Loucy (cell line): Measurements from ENCODE around the gene PPARGC1A.

Source experiments
- H2AFZ ChIP-seq: fragments of 200-600 bp; sonication (generic); 2 replicates; pipeline ENCODE4 v1.6.0; 2016; ENCODE audit warnings: antibody characterized with exemption, mild to moderate bottlenecking, low read length, moderate library complexity
- H3F3A ChIP-seq: fragments of 200-600 bp; 2 replicates; pipeline ENCODE4 v1.6.0; 2016; ENCODE audit warnings: antibody characterized with exemption, low read depth, mild to moderate bottlenecking
- H3K27me3 ChIP-seq: fragments of 200-600 bp; sonication (generic); 2 replicates; pipeline ENCODE4 v1.6.1; 2014; ENCODE audit warnings: low read length, mild to moderate bottlenecking; ENCODE audit not compliant: insufficient read depth, poor library complexity, severe bottlenecking
- H3K36me3 ChIP-seq: fragments of 200-600 bp; sonication (generic); 2 replicates; pipeline ENCODE4 v1.6.1; 2016; ENCODE audit warnings: low read length; ENCODE audit not compliant: insufficient read depth
- H3K4me1 ChIP-seq: fragments of 200-600 bp; sonication (generic); 2 replicates; pipeline ENCODE4 v1.5.1; 2014; ENCODE audit warnings: low read length, mild to moderate bottlenecking; ENCODE audit not compliant: insufficient read depth, poor library complexity, severe bottlenecking
- H3K4me2 ChIP-seq: fragments of 200-600 bp; sonication (generic); 2 replicates; pipeline ENCODE4 v1.6.0; 2014; ENCODE audit warnings: antibody characterized with exemption, low read length, low read depth, mild to moderate bottlenecking; ENCODE audit not compliant: poor library complexity, severe bottlenecking
- H3K4me3 ChIP-seq: fragments of 200-600 bp; sonication (generic); 2 replicates; pipeline ENCODE4 v1.5.1; 2014; ENCODE audit warnings: low read length, mild to moderate bottlenecking, mixed read lengths; ENCODE audit not compliant: poor library complexity, severe bottlenecking
- H3K79me2 ChIP-seq: fragments of 200-600 bp; sonication (generic); 2 replicates; pipeline ENCODE4 v1.6.1; 2014; ENCODE audit warnings: low read length; ENCODE audit not compliant: insufficient read depth
- H3K9ac ChIP-seq: fragments of 200-600 bp; sonication (generic); 2 replicates; pipeline ENCODE4 v1.6.0; 2014; ENCODE audit warnings: mild to moderate bottlenecking, low read depth, low read length, moderate library complexity; ENCODE audit not compliant: poor library complexity, severe bottlenecking
- H3K9me2 ChIP-seq: fragments of 200-600 bp; sonication (generic); replicated peaks from 2 replicates; pipeline ENCODE4 v1.6.1; 2016; ENCODE audit warnings: low read depth, low read length, mixed read lengths
- H3K9me3 ChIP-seq: fragments of 200-600 bp; sonication (generic); 2 replicates; pipeline ENCODE4 v1.6.1; 2014; ENCODE audit warnings: mild to moderate bottlenecking, antibody characterized with exemption, low read length, low read depth; ENCODE audit not compliant: insufficient read depth
- H4K20me1 ChIP-seq: fragments of 200-600 bp; sonication (generic); 2 replicates; pipeline ENCODE4 v1.6.0; 2014; ENCODE audit warnings: antibody characterized with exemption, low read length, mild to moderate bottlenecking; ENCODE audit not compliant: insufficient read depth, poor library complexity, severe bottlenecking
- EZH2phosphoT487 ChIP-seq: fragments of 200-600 bp; IDR thresholded peaks from 2 replicates; pipeline ENCODE4 v1.6.1; 2018; ENCODE audit warnings: antibody characterized with exemption, mild to moderate bottlenecking, moderate library complexity, borderline replicate concordance
- TF ChIP-seq, protein P1 (sequence below): fragments of 200-600 bp; sonication (generic); conservative IDR thresholded peaks from 2 replicates; pipeline ENCODE4 v1.5.1; 2014; ENCODE audit warnings: mild to moderate bottlenecking, antibody characterized with exemption, low read length

Gene PPARGC1A

DNA sequence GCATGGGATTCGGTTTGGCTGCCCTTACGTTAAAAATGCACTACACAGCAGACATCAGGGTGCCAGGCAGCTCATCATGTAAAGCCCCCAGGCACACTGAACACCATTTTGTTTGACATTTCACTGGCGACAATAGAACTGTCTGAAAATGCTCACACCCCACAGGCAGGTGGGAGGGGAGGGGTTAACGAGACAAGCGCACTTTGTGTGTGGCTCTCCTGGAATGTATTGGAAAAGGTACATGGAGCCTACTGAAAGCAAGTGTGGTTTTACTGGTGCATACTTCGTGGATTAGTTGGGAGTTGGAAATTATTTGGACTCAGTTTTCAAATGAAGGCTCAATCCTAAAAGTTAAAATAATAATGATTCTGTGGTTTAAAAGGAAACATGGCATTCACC, 31.6 kb upstream of the PPARGC1A start:
- no peaks in the 10 kb centered on the region for H3K9me3 ChIP-seq
- no peaks in the 10 kb centered on the region for H3K79me2 ChIP-seq
- TF ChIP-seq EZH2phosphoT487: no peak
- TF ChIP-seq, protein P1, sequence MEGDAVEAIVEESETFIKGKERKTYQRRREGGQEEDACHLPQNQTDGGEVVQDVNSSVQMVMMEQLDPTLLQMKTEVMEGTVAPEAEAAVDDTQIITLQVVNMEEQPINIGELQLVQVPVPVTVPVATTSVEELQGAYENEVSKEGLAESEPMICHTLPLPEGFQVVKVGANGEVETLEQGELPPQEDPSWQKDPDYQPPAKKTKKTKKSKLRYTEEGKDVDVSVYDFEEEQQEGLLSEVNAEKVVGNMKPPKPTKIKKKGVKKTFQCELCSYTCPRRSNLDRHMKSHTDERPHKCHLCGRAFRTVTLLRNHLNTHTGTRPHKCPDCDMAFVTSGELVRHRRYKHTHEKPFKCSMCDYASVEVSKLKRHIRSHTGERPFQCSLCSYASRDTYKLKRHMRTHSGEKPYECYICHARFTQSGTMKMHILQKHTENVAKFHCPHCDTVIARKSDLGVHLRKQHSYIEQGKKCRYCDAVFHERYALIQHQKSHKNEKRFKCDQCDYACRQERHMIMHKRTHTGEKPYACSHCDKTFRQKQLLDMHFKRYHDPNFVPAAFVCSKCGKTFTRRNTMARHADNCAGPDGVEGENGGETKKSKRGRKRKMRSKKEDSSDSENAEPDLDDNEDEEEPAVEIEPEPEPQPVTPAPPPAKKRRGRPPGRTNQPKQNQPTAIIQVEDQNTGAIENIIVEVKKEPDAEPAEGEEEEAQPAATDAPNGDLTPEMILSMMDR: no peak
- no peaks in the 10 kb centered on the region for H3F3A ChIP-seq
- no peaks in the 10 kb centered on the region for H3K9me2 ChIP-seq
- H4K20me1 ChIP-seq: no peaks in the 10 kb centered on the region
- H3K27me3 ChIP-seq: no peaks in the 10 kb centered on the region
- no peak overlapping the region for H2AFZ ChIP-seq
- H3K9ac ChIP-seq: no peak overlapping the region
- H3K4me2 ChIP-seq: no peak overlapping the region
- no peaks in the 10 kb centered on the region for H3K36me3 ChIP-seq
- H3K4me1 ChIP-seq: no peaks in the 10 kb centered on the region
- H3K4me3 ChIP-seq: no peak overlapping the region

DNA sequence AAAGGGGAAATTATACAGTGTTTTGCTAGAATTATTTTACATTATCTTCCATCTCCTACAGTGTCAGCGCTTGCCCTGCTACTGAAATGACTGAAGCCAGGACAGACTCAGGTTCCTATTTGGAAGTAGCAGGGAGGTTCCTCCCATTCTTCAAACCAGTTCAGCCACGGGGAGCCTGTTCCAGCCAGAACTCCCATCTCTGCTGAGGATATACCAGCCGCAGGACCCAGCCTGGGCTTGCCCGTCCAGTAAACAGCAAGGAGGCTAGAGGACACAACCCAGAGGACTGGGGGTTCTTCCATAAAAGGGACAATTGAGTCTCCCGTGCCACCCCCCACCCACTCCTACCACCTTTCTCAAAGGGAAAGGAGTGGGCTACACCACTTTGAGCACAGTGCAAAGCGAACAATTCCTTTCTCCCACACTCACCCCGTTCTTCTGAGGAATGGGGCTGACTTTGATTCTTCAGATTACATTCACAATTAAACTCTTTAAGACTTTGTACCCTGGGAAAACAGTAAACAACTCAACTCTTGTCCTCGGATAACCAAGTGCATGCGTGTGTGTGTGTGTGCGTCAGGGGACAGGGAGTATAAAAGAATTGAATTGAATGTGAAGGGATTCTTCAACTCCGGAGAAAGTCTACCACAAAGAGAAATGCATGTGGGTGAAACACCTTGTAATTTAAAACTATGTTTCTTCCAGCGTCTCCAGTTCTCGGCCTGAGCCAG, 31.0 kb upstream of the PPARGC1A start:
- Histone ChIP-seq H3K27me3 (no peaks in the 10 kb centered on the region), H2AFZ (no peak overlapping the region), H3K79me2 (no peaks in the 10 kb centered on the region), H3F3A (no peaks in the 10 kb centered on the region), H3K4me2 (no peak overlapping the region), H3K9me2 (no peaks in the 10 kb centered on the region), H3K9me3 (no peaks in the 10 kb centered on the region), H3K4me3 (no peak overlapping the region), H3K4me1 (no peaks in the 10 kb centered on the region), H3K9ac (no peak overlapping the region), H3K36me3 (no peaks in the 10 kb centered on the region), H4K20me1 (no peaks in the 10 kb centered on the region)
- TF ChIP-seq EZH2phosphoT487: no peak
- TF ChIP-seq, protein P1: no peak

DNA sequence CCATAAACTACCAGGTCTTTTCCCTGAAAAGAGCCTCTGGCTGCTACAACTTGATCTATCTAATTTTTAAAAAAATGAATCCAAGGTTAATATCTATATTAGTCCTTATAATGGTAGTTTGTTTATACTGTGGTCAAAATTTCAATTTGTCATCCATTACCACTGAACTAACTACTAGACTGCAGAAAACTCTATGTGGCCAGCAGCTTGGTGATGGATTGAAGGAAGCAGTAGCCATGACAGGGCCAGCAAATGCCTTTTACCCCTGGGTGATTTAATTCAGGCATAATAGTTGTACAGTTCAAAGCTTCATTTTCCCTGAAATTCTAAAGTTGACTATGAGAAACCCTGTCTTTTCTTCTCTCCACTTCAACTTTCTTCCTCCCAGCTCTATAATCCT, 30.4 kb upstream of the PPARGC1A start:
- TF ChIP-seq, protein P1: no peak
- TF ChIP-seq EZH2phosphoT487: no peak
- no peaks in the 10 kb centered on the region for H4K20me1 ChIP-seq
- H3K79me2 ChIP-seq: no peaks in the 10 kb centered on the region
- no peaks in the 10 kb centered on the region for H3K9me2 ChIP-seq
- H3K4me2 ChIP-seq: no peak overlapping the region
- no peaks in the 10 kb centered on the region for H3K9me3 ChIP-seq
- no peaks in the 10 kb centered on the region for H3K27me3 ChIP-seq
- H2AFZ ChIP-seq: no peak overlapping the region
- no peak overlapping the region for H3K9ac ChIP-seq
- no peak overlapping the region for H3K4me3 ChIP-seq
- no peaks in the 10 kb centered on the region for H3K36me3 ChIP-seq
- H3F3A ChIP-seq: no peaks in the 10 kb centered on the region
- no peaks in the 10 kb centered on the region for H3K4me1 ChIP-seq
